H1 (cell line): Measurements from ENCODE around the gene GAN. TPM values are rescaled to one million over a fixed set of nuclear protein-coding genes. Genes with fewer than 3 reads are reported as not detected.

Experiments used
- CBX5 ChIP-seq: fragments of 300-800, 300-1000 bp; sonication (generic); IDR thresholded peaks from 2 replicates; pipeline ENCODE4 v1.7.1; 2016; ENCODE audit warnings: antibody characterized with exemption, low read length, low read depth
- KDM5A ChIP-seq: fragments of 200-600 bp; IDR thresholded peaks from 2 replicates; pipeline ENCODE4 v1.7.1; 2012; ENCODE audit warnings: mild to moderate bottlenecking, low read length, inconsistent platforms, mixed read lengths
- polyA plus RNA-seq, 7 experiments: library from polyadenylated mRNA; depleted of rRNA in 3 of 7; stranded (reverse) in 5 of 7; unstranded in 2 of 7; fragments of >200 nt in 5 of 7; fragments of 200-250 nt in 2 of 7; gene quantifications; 1 replicate in 5 of 7; 2 replicates in 1 of 7; 4 replicates in 1 of 7; pipeline versions ENCODE4 v1.2.1 to v1.2.3, GENCODE V29; 2011 to 2013; ENCODE audit warnings: missing spikeins in 2 of 7, mixed read lengths in 2 of 7
- total RNA-seq: library from RNA; stranded (reverse); fragmentation: NEBNext Ultra II Directional; extraction: Animal tissue kit (Norgen Biotek cat#: 25700); gene quantifications from 2 replicates; pipeline ENCODE4 v1.2.1, GENCODE V29; 2021
- TF ChIP-seq, protein P1 (sequence below): fragments of 300-600 bp; sonication (generic); IDR thresholded peaks from 2 replicates; pipeline ENCODE4 v1.7.1; 2012; ENCODE audit warnings: low read length, moderate library complexity, mild to moderate bottlenecking, inconsistent platforms; ENCODE audit not compliant: insufficient replicate concordance

The GAN gene
- total and polyA plus RNA-seq, 2 of the 8 experiments (the other 6 are each of a cell fraction or from before 2014, with no cell fraction given) = 4.5 to 23.9 TPM

DNA sequence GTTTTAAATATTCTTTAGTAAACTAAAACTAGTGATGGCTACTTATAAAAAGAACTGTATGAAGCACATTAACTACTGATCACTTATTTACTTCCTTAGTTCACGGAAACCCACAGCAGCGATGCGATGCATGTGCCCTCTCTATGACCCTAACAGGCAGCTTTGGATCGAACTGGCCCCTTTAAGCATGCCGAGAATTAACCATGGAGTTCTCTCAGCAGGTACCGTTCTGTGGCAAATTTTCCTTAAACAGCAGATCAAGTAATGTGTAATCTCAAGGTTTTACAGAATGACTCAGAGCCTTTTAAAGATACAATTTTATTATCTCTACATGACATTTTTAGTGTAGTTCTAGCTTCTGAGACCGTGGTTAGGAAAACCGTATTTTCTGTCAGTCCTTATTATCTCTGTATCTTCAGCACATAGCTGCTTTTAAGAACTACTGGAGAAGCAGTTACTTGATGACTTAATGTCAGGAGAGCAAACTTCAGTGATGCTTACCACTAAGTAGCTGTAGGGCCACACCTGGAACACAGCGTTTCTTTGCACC is 43.0 kb downstream of the GAN start (continued):
- TF ChIP-seq KDM5A (no peak), CBX5 (no peak)
- TF ChIP-seq, protein P1, sequence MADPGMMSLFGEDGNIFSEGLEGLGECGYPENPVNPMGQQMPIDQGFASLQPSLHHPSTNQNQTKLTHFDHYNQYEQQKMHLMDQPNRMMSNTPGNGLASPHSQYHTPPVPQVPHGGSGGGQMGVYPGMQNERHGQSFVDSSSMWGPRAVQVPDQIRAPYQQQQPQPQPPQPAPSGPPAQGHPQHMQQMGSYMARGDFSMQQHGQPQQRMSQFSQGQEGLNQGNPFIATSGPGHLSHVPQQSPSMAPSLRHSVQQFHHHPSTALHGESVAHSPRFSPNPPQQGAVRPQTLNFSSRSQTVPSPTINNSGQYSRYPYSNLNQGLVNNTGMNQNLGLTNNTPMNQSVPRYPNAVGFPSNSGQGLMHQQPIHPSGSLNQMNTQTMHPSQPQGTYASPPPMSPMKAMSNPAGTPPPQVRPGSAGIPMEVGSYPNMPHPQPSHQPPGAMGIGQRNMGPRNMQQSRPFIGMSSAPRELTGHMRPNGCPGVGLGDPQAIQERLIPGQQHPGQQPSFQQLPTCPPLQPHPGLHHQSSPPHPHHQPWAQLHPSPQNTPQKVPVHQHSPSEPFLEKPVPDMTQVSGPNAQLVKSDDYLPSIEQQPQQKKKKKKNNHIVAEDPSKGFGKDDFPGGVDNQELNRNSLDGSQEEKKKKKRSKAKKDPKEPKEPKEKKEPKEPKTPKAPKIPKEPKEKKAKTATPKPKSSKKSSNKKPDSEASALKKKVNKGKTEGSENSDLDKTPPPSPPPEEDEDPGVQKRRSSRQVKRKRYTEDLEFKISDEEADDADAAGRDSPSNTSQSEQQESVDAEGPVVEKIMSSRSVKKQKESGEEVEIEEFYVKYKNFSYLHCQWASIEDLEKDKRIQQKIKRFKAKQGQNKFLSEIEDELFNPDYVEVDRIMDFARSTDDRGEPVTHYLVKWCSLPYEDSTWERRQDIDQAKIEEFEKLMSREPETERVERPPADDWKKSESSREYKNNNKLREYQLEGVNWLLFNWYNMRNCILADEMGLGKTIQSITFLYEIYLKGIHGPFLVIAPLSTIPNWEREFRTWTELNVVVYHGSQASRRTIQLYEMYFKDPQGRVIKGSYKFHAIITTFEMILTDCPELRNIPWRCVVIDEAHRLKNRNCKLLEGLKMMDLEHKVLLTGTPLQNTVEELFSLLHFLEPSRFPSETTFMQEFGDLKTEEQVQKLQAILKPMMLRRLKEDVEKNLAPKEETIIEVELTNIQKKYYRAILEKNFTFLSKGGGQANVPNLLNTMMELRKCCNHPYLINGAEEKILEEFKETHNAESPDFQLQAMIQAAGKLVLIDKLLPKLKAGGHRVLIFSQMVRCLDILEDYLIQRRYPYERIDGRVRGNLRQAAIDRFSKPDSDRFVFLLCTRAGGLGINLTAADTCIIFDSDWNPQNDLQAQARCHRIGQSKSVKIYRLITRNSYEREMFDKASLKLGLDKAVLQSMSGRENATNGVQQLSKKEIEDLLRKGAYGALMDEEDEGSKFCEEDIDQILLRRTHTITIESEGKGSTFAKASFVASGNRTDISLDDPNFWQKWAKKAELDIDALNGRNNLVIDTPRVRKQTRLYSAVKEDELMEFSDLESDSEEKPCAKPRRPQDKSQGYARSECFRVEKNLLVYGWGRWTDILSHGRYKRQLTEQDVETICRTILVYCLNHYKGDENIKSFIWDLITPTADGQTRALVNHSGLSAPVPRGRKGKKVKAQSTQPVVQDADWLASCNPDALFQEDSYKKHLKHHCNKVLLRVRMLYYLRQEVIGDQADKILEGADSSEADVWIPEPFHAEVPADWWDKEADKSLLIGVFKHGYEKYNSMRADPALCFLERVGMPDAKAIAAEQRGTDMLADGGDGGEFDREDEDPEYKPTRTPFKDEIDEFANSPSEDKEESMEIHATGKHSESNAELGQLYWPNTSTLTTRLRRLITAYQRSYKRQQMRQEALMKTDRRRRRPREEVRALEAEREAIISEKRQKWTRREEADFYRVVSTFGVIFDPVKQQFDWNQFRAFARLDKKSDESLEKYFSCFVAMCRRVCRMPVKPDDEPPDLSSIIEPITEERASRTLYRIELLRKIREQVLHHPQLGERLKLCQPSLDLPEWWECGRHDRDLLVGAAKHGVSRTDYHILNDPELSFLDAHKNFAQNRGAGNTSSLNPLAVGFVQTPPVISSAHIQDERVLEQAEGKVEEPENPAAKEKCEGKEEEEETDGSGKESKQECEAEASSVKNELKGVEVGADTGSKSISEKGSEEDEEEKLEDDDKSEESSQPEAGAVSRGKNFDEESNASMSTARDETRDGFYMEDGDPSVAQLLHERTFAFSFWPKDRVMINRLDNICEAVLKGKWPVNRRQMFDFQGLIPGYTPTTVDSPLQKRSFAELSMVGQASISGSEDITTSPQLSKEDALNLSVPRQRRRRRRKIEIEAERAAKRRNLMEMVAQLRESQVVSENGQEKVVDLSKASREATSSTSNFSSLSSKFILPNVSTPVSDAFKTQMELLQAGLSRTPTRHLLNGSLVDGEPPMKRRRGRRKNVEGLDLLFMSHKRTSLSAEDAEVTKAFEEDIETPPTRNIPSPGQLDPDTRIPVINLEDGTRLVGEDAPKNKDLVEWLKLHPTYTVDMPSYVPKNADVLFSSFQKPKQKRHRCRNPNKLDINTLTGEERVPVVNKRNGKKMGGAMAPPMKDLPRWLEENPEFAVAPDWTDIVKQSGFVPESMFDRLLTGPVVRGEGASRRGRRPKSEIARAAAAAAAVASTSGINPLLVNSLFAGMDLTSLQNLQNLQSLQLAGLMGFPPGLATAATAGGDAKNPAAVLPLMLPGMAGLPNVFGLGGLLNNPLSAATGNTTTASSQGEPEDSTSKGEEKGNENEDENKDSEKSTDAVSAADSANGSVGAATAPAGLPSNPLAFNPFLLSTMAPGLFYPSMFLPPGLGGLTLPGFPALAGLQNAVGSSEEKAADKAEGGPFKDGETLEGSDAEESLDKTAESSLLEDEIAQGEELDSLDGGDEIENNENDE = no peak
- TF ChIP-seq, all 59 proteins: peak for 0
